ENCODE data around the gene CHST11.

- TF ChIP-seq SIX5 (IDR thresholded peaks at IDR 0.05; ENCODE audit: borderline replicate concordance in 1 of 2, insufficient read depth in 1 of 2, low read depth in 1 of 2, low read length in 2 of 2) (no peak), MXI1 (IDR thresholded peaks at IDR 0.05; ENCODE audit: low read depth, low read length) (no peak), NCOA2 (IDR thresholded peaks at IDR 0.05; ENCODE audit: partially characterized antibody in 2 of 2) (no peak), FIP1L1 (IDR thresholded peaks at IDR 0.05; ENCODE audit: low read depth, low read length, poor library complexity, severe bottlenecking) (no peak), NFRKB (IDR thresholded peaks at IDR 0.05; ENCODE audit: low read depth) (no peak), ATF2 (CRISPR knock-in tag; IDR thresholded peaks at IDR 0.05) (no peak), U2AF2 (optimal IDR thresholded peaks at IDR 0.05; ENCODE audit: low read depth, low read length) (no peak), IFI16 (CRISPR knock-in tag; IDR thresholded peaks at IDR 0.05) (no peak), YBX1 (IDR thresholded peaks at IDR 0.05) (no peak), REST (IDR thresholded peaks at IDR 0.05; ENCODE audit: borderline replicate concordance) (no peak), REST (CRISPR knock-in tag; IDR thresholded peaks at IDR 0.05; ENCODE audit: low read depth) (no peak)
- TF ChIP-seq, protein P1, sequence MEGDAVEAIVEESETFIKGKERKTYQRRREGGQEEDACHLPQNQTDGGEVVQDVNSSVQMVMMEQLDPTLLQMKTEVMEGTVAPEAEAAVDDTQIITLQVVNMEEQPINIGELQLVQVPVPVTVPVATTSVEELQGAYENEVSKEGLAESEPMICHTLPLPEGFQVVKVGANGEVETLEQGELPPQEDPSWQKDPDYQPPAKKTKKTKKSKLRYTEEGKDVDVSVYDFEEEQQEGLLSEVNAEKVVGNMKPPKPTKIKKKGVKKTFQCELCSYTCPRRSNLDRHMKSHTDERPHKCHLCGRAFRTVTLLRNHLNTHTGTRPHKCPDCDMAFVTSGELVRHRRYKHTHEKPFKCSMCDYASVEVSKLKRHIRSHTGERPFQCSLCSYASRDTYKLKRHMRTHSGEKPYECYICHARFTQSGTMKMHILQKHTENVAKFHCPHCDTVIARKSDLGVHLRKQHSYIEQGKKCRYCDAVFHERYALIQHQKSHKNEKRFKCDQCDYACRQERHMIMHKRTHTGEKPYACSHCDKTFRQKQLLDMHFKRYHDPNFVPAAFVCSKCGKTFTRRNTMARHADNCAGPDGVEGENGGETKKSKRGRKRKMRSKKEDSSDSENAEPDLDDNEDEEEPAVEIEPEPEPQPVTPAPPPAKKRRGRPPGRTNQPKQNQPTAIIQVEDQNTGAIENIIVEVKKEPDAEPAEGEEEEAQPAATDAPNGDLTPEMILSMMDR (IDR thresholded peaks at IDR 0.05 in 2 of 3, conservative IDR thresholded peaks at IDR 0.05 in 1 of 3; ENCODE audit: insufficient read depth in 2 of 3, low read depth in 1 of 3, low read length in 3 of 3): no peak
Observed at GRCh38 chr12:104649217-104649824, 192.6 kb downstream of the CHST11 start.
